K562 (cell line): ENCODE results near the gene SLCO3A1. TPM values are rescaled to one million over a fixed set of nuclear protein-coding genes. Genes with fewer than 3 reads are reported as not detected.

Experiments used
- CXXC5 ChIP-seq: fragments of 250-450 bp; sonication (Bioruptor Pico); IDR thresholded peaks from 2 replicates; pipeline ENCODE4 v1.8.0; 2022; ENCODE audit warnings: inconsistent platforms, mild to moderate bottlenecking, moderate library complexity
- FOXO4 ChIP-seq: fragments of 450-650 bp; formaldehyde crosslinking; IDR thresholded peaks from 2 replicates; pipeline ENCODE4 v1.4.0; 2020; ENCODE audit warnings: mild to moderate bottlenecking, moderate library complexity
- GATA2 ChIP-seq: sonication (generic); formaldehyde crosslinking; IDR thresholded peaks from 2 replicates; pipeline ENCODE4 v1.4.0; 2020; ENCODE audit warnings: mild to moderate bottlenecking, missing genetic modification reagents
- HMG20A ChIP-seq: fragments of 450-650 bp; formaldehyde crosslinking; conservative IDR thresholded peaks from 2 replicates; pipeline ENCODE4 v1.4.0; 2020; ENCODE audit warnings: mild to moderate bottlenecking, mixed read lengths
- HNRNPLL ChIP-seq: fragments of 200-400 bp; formaldehyde crosslinking; IDR thresholded peaks from 2 replicates; pipeline ENCODE4 v1.6.1; 2017; ENCODE audit warnings: low read length, low read depth, mild to moderate bottlenecking; ENCODE audit not compliant: poor library complexity, severe bottlenecking
- KAT2B ChIP-seq: IDR thresholded peaks from one replicate; pipeline ENCODE4 v1.6.1; 2012; ENCODE audit warnings: low read depth, mild to moderate bottlenecking, control low read depth, inconsistent platforms, low read length, moderate library complexity
- L3MBTL2 ChIP-seq: fragments of 450-650 bp; IDR thresholded peaks from 2 replicates; pipeline ENCODE4 v1.6.1; 2016; ENCODE audit warnings: mild to moderate bottlenecking, moderate library complexity
- MEIS2 ChIP-seq: fragments of 450-650 bp; IDR thresholded peaks from 2 replicates; pipeline ENCODE4 v1.6.1; 2014; ENCODE audit warnings: mild to moderate bottlenecking; ENCODE audit not compliant: partially characterized antibody
- NR2F6 ChIP-seq: fragments of 450-650 bp; formaldehyde crosslinking; IDR thresholded peaks from 2 replicates; pipeline ENCODE4 v1.4.0; 2020; ENCODE audit warnings: mild to moderate bottlenecking
- PML ChIP-seq: IDR thresholded peaks from 2 replicates; pipeline ENCODE4 v1.6.1; 2012; ENCODE audit warnings: low read length, inconsistent platforms
- POLR2G ChIP-seq: fragments of 200-400 bp; formaldehyde crosslinking; IDR thresholded peaks from 2 replicates; pipeline ENCODE4 v1.6.1; 2017; ENCODE audit warnings: low read depth, mild to moderate bottlenecking, antibody characterized with exemption, low read length, moderate library complexity
- SFPQ ChIP-seq: fragments of 200-400 bp; formaldehyde crosslinking; IDR thresholded peaks from 2 replicates; pipeline ENCODE4 v1.6.1; 2017; ENCODE audit warnings: mild to moderate bottlenecking, low read depth, low read length, moderate library complexity
- SIRT6 ChIP-seq: IDR thresholded peaks from one replicate; pipeline ENCODE4 v1.6.1; 2012; ENCODE audit warnings: low read depth, mild to moderate bottlenecking, control low read depth, inconsistent platforms, low read length, moderate library complexity
- SLC30A9 ChIP-seq: fragments of 250-450 bp; sonication (Bioruptor Pico); IDR thresholded peaks from 2 replicates; pipeline ENCODE4 v1.8.0; 2022; ENCODE audit warnings: mild to moderate bottlenecking, moderate library complexity
- SMARCA5 ChIP-seq: fragments of 450-650 bp; IDR thresholded peaks from 2 replicates; pipeline ENCODE4 v1.6.1; 2016
- STAT5B ChIP-seq: fragments of 250-450 bp; sonication (Bioruptor Pico); IDR thresholded peaks from 2 replicates; pipeline ENCODE4 v1.8.0; 2021; ENCODE audit warnings: mild to moderate bottlenecking, inconsistent platforms
- ZFP30 ChIP-seq: fragments of 250-450 bp; sonication (Bioruptor Pico); IDR thresholded peaks from 2 replicates; pipeline ENCODE4 v1.8.0; 2022; ENCODE audit warnings: moderate library complexity, mild to moderate bottlenecking, inconsistent platforms, borderline replicate concordance
- ZNF143 ChIP-seq: sonication (generic); formaldehyde crosslinking; IDR thresholded peaks from 2 replicates; pipeline ENCODE4 v1.9.0; 2022; ENCODE audit warnings: mild to moderate bottlenecking, missing genetic modification reagents
- ZNF551 ChIP-seq: fragments of 250-450 bp; sonication (Bioruptor Pico); IDR thresholded peaks from 2 replicates; pipeline ENCODE4 v1.5.0; 2021; ENCODE audit warnings: mild to moderate bottlenecking, moderate library complexity
- ZNF740 ChIP-seq, 3 experiments: fragments of 200-800 bp in 1 of 3; sonication (Bioruptor generic) in 1 of 3; sonication (generic) in 1 of 3; formaldehyde crosslinking in 1 of 3; IDR thresholded peaks; 2 replicates each; pipeline versions ENCODE4 v1.6.1 to v1.8.0; 2016 to 2022; ENCODE audit warnings: mild to moderate bottlenecking in 2 of 3, missing compliant biosample characterization in 2 of 3, missing genetic modification characterization in 2 of 3, missing genetic modification reagents in 1 of 3
- polyA plus RNA-seq, 8 experiments: library from polyadenylated mRNA; depleted of rRNA in 4 of 8; stranded (reverse) in 5 of 8; unstranded in 3 of 8; fragments of >200 nt; fragmentation: Nextera tagmentation in 2 of 8; fragmentation: Illumina TruSeq in 1 of 8; extraction: Ambion mirVana in 2 of 8; extraction: Trizol in 1 of 8; gene quantifications; 2 replicates each; pipeline versions ENCODE4 v1.2.1 to v1.2.3, GENCODE V29; 2011 to 2014; ENCODE audit warnings: inconsistent platforms in 1 of 8, missing spikeins in 1 of 8
- total RNA-seq, 7 experiments: library from RNA; depleted of rRNA in 6 of 7; stranded (reverse); fragments of >200 nt in 6 of 7; fragmentation: Illumina TruSeq in 2 of 7; extraction: Trizol in 2 of 7; gene quantifications; 2 replicates each; pipeline versions ENCODE4 v1.2.1 to v1.2.3, GENCODE V29; 2011 to 2021; ENCODE audit warnings: low replicate concordance in 1 of 7
- TF ChIP-seq, protein P1 (sequence below): fragments of 450-650 bp; formaldehyde crosslinking; conservative IDR thresholded peaks from 2 replicates; pipeline ENCODE4 v1.4.0; 2022; ENCODE audit warnings: mild to moderate bottlenecking, missing genetic modification characterization

The SLCO3A1 gene
- total and polyA plus RNA-seq, 9 of the 15 experiments (the other 6 are each of a cell fraction or from before 2014, with no cell fraction given) = 0.01 to 0.84 (median 0.06) TPM; not detected in 3

DNA sequence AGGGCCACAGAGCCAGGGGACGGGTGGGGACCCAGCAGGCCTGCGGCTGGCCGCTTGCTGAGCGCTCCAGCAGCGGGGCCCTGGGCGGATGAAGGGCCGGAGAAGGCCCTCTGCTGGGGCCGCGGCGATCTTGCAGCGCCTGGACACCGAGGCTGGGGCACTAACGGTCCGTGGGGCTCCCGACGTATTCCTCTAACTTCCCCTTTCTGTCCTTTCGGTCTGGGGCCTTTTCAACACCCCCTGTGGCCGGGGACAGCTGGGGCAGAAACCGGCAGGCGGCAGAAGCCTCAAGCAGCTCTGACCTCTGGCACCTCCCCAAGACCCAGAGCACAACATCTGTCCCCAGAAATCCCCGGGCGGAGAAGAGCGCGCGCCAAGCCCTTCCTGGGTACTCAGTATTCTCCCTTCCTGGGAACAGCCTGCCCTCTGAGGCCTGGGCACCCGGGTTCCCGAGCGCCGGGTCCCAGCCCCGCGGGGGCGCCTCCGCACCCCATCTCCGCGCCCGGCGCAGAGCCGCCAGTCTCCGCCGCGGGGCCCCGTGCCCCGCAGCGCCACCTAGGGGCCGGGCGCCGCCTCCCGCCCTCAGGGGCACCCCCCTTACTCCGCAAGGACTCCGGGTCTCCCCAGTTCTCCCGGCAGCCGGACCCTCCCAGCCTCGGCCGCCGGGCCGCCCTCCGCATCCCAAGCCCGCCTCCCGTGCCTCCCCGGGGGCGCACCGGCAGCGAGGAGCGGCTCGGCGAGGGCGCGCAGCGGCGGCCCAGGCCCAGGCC, 582 bp upstream of the SLCO3A1 start (continued):
- TF ChIP-seq ZNF740 (CRISPR knock-in tag; IDR thresholded peaks at IDR 0.05) = 0 out of 2 replicates have a peak, but pooled peaks have one; percentile 25
- TF ChIP-seq ZNF740 (tag; IDR thresholded peaks at IDR 0.05) = peak in 1 of 2 experiments; percentile 61; a peak in 1 of 4 replicates
- no peak for TF ChIP-seq GATA2 (CRISPR knock-in tag)
- no peak for TF ChIP-seq ZNF551 (CRISPR knock-in tag)
- no peak for TF ChIP-seq SFPQ
- TF ChIP-seq, protein P1, sequence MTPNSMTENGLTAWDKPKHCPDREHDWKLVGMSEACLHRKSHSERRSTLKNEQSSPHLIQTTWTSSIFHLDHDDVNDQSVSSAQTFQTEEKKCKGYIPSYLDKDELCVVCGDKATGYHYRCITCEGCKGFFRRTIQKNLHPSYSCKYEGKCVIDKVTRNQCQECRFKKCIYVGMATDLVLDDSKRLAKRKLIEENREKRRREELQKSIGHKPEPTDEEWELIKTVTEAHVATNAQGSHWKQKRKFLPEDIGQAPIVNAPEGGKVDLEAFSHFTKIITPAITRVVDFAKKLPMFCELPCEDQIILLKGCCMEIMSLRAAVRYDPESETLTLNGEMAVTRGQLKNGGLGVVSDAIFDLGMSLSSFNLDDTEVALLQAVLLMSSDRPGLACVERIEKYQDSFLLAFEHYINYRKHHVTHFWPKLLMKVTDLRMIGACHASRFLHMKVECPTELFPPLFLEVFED (CRISPR knock-in tag) = no peak
- no peak for TF ChIP-seq PML
- no peak for TF ChIP-seq HMG20A (CRISPR knock-in tag)
- TF ChIP-seq KAT2B = peak; percentile 33
- TF ChIP-seq HNRNPLL = peak; percentile 27
- TF ChIP-seq ZNF143 (CRISPR knock-in tag) = no peak
- TF ChIP-seq L3MBTL2 = peak; percentile 64
- TF ChIP-seq NR2F6 = no peak
- no peak for TF ChIP-seq SIRT6
- no peak for TF ChIP-seq FOXO4 (CRISPR knock-in tag)
- TF ChIP-seq MEIS2 = peak; percentile 19
- TF ChIP-seq POLR2G = peak; percentile 56; the same call in 1 of the 2 replicates
- TF ChIP-seq SLC30A9 (CRISPR knock-in tag) = no peak
- TF ChIP-seq ZFP30 (CRISPR knock-in tag) = no peak
- TF ChIP-seq SMARCA5 = no peak
- no peak for TF ChIP-seq STAT5B
- peak; percentile 38; the same call in 1 of the 2 replicates for TF ChIP-seq CXXC5 (CRISPR knock-in tag)
